Sigmoid colon (tissue), 4 donors: ENCODE data around the gene ART4.

Experiments used
- EP300 ChIP-seq, 4 donors: sonication (generic); formaldehyde crosslinking; IDR thresholded peaks; one replicate each; pipeline ENCODE4 v1.6.1; 2017; ENCODE audit warnings: antibody characterized with exemption in 4 of 4
- POLR2A ChIP-seq, 2 donors: fragments of 450-650 bp; IDR thresholded peaks; one replicate each; pipeline ENCODE4 v1.6.1; 2016; ENCODE audit warnings: antibody characterized with exemption in 2 of 2, mild to moderate bottlenecking in 2 of 2, moderate library complexity in 2 of 2
- POLR2AphosphoS5 ChIP-seq, 4 donors: sonication (generic); formaldehyde crosslinking; IDR thresholded peaks; one replicate each; pipeline ENCODE4 v1.6.1; 2017; ENCODE audit warnings: antibody characterized with exemption in 4 of 4
- TF ChIP-seq, protein P1 (sequence below), 4 experiments: fragments of 450-650 bp in 3 of 4; fragments of 200-600 bp in 1 of 4; IDR thresholded peaks; one replicate each; pipeline ENCODE4 v1.5.1; 2016 to 2019; ENCODE audit warnings: antibody characterized with exemption in 4 of 4, mild to moderate bottlenecking in 3 of 4, moderate library complexity in 2 of 4

DNA sequence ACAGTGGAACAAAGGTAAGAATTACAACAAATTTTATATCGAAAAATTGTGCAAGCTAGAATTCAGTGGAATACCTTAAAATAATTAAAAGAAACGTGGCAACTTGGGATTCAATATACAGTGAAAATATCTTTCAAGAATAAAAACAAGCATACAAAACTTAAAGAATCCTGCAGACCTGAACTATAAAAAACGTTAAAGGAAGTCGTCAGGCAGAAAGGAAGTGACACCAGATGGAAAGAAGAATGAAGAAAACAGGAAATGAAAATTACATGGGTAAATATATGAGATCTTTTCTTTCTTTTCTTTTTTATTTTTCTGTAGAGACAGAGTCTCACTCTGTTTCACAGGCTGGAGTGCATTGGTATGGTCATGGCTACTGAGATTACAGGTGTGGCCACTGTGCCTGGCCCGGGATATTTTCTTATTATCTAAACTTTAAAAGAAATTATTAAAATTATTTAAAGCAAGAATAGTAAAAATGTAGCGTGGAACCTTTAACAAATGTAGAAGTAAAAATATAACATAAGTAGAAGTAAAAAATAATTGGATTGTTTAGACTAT is 37.6 kb upstream of the ART4 start:
- TF ChIP-seq, protein P1, sequence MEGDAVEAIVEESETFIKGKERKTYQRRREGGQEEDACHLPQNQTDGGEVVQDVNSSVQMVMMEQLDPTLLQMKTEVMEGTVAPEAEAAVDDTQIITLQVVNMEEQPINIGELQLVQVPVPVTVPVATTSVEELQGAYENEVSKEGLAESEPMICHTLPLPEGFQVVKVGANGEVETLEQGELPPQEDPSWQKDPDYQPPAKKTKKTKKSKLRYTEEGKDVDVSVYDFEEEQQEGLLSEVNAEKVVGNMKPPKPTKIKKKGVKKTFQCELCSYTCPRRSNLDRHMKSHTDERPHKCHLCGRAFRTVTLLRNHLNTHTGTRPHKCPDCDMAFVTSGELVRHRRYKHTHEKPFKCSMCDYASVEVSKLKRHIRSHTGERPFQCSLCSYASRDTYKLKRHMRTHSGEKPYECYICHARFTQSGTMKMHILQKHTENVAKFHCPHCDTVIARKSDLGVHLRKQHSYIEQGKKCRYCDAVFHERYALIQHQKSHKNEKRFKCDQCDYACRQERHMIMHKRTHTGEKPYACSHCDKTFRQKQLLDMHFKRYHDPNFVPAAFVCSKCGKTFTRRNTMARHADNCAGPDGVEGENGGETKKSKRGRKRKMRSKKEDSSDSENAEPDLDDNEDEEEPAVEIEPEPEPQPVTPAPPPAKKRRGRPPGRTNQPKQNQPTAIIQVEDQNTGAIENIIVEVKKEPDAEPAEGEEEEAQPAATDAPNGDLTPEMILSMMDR (IDR thresholded peaks at IDR 0.05), result no peak
- TF ChIP-seq POLR2A (IDR thresholded peaks at IDR 0.05) (no peak), POLR2AphosphoS5 (IDR thresholded peaks at IDR 0.05) (no peak), EP300 (IDR thresholded peaks at IDR 0.05) (no peak)
